Mesendoderm (in vitro differentiated cells): ENCODE measurements around the gene CCDC112. TPM values are rescaled to one million over a fixed set of nuclear protein-coding genes. Genes with fewer than 3 reads are reported as not detected.
A peak's percentile ranks its signal among the peaks of the same experiment; 100 is the strongest.

Experiments used
- DNase-seq: peaks from one replicate; pipeline ENCODE4 v3.0.0; 2013
- H2AK5ac ChIP-seq: 2 replicates; pipeline ENCODE4 v1.6.1; 2013; ENCODE audit warnings: low read length, inconsistent platforms
- H2BK120ac ChIP-seq: 2 replicates; pipeline ENCODE4 v1.6.1; 2013; ENCODE audit warnings: low read depth, mild to moderate bottlenecking, low read length, moderate library complexity, mixed read lengths
- H2BK15ac ChIP-seq: replicated peaks from 2 replicates; pipeline ENCODE4 v1.6.1; 2013; ENCODE audit warnings: low read depth, mild to moderate bottlenecking, moderate library complexity
- H2BK5ac ChIP-seq: 2 replicates; pipeline ENCODE4 v1.6.1; 2013; ENCODE audit warnings: low read length, inconsistent platforms
- H3K18ac ChIP-seq: 2 replicates; pipeline ENCODE4 v1.6.1; 2013; ENCODE audit warnings: mild to moderate bottlenecking, low read length, mixed read lengths
- H3K23ac ChIP-seq: one replicate; pipeline ENCODE4 v1.6.1; 2013; ENCODE audit warnings: low read length
- H3K27ac ChIP-seq: 2 replicates; pipeline ENCODE4 v1.5.1; 2013; ENCODE audit warnings: low read depth, mild to moderate bottlenecking, inconsistent platforms, low read length, moderate library complexity
- H3K27me3 ChIP-seq: 2 replicates; pipeline ENCODE4 v1.6.1; 2013; ENCODE audit warnings: low read length, control low read depth, mild to moderate bottlenecking, inconsistent platforms; ENCODE audit not compliant: insufficient read depth, poor library complexity
- H3K36me3 ChIP-seq: 2 replicates; pipeline ENCODE4 v1.6.1; 2013; ENCODE audit warnings: low read length, inconsistent platforms; ENCODE audit not compliant: control insufficient read depth, insufficient read depth
- H3K4ac ChIP-seq: one replicate; pipeline ENCODE4 v1.6.1; 2013; ENCODE audit warnings: low read depth, mild to moderate bottlenecking, low read length, moderate library complexity
- H3K4me1 ChIP-seq: 2 replicates; pipeline ENCODE4 v1.6.1; 2013; ENCODE audit warnings: low read depth, low read length, inconsistent platforms; ENCODE audit not compliant: control insufficient read depth
- H3K4me2 ChIP-seq: 2 replicates; pipeline ENCODE4 v1.6.1; 2013; ENCODE audit warnings: low read length
- H3K4me3 ChIP-seq: 2 replicates; pipeline ENCODE4 v1.5.1; 2013; ENCODE audit warnings: mild to moderate bottlenecking, low read length
- H3K56ac ChIP-seq: one replicate; pipeline ENCODE4 v1.6.1; 2013; ENCODE audit warnings: low read length
- H3K79me1 ChIP-seq: 2 replicates; pipeline ENCODE4 v1.6.1; 2013; ENCODE audit warnings: low read length, inconsistent platforms
- H3K79me2 ChIP-seq: 2 replicates; pipeline ENCODE4 v1.6.1; 2013; ENCODE audit warnings: mild to moderate bottlenecking, low read length; ENCODE audit not compliant: control insufficient read depth, insufficient read depth
- H3K9ac ChIP-seq: 2 replicates; pipeline ENCODE4 v1.6.1; 2013; ENCODE audit warnings: low read length, inconsistent platforms
- H4K5ac ChIP-seq: one replicate; pipeline ENCODE4 v1.6.1; 2013; ENCODE audit warnings: low read length
- H4K8ac ChIP-seq: one replicate; pipeline ENCODE4 v1.6.1; 2013; ENCODE audit warnings: low read depth, mild to moderate bottlenecking, control low read depth, low read length, moderate library complexity
- WGBS: extraction: QIAGEN DNeasy Blood & Tissue Kit; methylation state at CpG from one replicate; pipeline ENCODE4 v1.1.7; 2013; ENCODE audit warnings: low lambda C conversion rate, missing lambda C conversion rate; ENCODE audit not compliant: insufficient coverage; ENCODE audit errors: extremely low coverage; 5-methylcytosine and 5-hydroxymethylcytosine counted together
- polyA plus RNA-seq, 2 experiments: library from polyadenylated mRNA; stranded (reverse); fragments of 200-250 nt; gene quantifications; one replicate each; pipeline ENCODE4 v1.2.3, GENCODE V29; 2013

The CCDC112 gene, protein sequence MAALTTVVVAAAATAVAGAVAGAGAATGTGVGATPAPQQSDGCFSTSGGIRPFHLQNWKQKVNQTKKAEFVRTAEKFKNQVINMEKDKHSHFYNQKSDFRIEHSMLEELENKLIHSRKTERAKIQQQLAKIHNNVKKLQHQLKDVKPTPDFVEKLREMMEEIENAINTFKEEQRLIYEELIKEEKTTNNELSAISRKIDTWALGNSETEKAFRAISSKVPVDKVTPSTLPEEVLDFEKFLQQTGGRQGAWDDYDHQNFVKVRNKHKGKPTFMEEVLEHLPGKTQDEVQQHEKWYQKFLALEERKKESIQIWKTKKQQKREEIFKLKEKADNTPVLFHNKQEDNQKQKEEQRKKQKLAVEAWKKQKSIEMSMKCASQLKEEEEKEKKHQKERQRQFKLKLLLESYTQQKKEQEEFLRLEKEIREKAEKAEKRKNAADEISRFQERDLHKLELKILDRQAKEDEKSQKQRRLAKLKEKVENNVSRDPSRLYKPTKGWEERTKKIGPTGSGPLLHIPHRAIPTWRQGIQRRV
- 36.5 TPM for polyA plus RNA-seq (2013, experiment 1 of 2)
- 38.3 TPM for polyA plus RNA-seq (2013, experiment 2 of 2)

DNA sequence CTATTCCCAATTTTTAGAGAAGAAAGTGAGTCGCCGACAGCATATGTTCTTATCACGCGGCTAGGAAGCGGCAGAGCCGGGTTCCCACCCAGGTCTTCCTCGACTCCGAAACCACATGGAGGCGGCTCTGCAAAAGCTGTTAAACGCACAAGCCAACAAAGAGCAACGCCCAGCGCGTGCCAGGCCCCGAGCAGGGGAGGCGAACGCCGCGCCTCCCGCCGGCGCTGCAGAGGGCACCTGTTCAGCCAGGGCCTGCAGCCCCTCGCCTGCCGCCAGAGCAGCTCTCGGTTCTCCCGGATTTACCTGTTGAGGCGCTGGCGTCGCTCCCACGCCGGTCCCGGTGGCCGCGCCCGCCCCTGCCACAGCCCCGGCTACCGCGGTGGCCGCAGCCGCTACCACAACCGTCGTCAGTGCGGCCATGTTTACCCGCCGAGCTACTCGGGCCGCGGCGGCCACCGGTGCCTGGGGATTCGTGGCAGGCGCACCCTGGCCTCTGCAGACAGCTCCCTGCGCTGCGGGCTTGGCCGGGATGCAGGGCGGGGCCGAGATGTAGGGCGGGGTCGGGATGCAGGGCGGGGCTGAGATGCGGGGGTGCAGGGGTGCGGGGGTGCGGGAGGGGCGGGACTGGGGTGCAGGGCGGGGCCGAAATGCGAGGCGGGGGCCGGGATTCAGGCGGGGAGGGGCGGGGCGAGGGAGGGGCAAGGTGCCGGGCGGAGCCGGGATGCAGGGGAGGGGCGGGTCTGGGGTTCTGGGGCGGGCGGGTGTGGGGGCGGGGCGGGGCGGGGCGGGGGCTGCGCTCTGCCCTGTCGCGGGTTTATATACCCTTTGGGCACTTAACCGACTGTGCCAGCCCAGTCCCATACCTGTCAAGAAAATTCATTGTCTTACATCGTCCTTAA lies at the start of gene CCDC112:
Gene CCDC112 (minus strand): TSS at position 531 of the 899 bp plus-strand sequence. CDS start 111 bp downstream, at position 420.
- H4K8ac ChIP-seq = no peak within 1 kb of the TSS
- no peaks in the 10 kb centered on the region for H3K4me1 ChIP-seq
- H3K4me2 ChIP-seq = peak within 1 kb of the TSS; percentile 47
- peaks cover 2% of the 10 kb centered on the region for H3K79me1 ChIP-seq
- no peak within 1 kb of the TSS for H2AK5ac ChIP-seq
- H3K27ac ChIP-seq = no peak within 1 kb of the TSS
- no peak within 1 kb of the TSS for H3K23ac ChIP-seq
- peak within 1 kb of the TSS; percentile 91 for H3K56ac ChIP-seq
- DNase-seq = peak; percentile 83
- H4K5ac ChIP-seq = no peak within 1 kb of the TSS
- H3K4ac ChIP-seq = no peak within 1 kb of the TSS
- no peaks in the 10 kb centered on the region for H3K27me3 ChIP-seq
- H3K36me3 ChIP-seq = no peaks in the 10 kb centered on the region
- peak within 1 kb of the TSS; percentile 49 for H3K4me3 ChIP-seq
- H3K79me2 ChIP-seq = peaks cover 4% of the 10 kb centered on the region
- peak within 1 kb of the TSS; percentile 85 for H3K18ac ChIP-seq
- WGBS = no CpG with 5 or more reads among the region's 86 CpGs
- H3K9ac ChIP-seq = peak within 1 kb of the TSS; percentile 63
- H2BK120ac ChIP-seq = no peak within 1 kb of the TSS
- H2BK15ac ChIP-seq = no peak within 1 kb of the TSS
- H2BK5ac ChIP-seq = no peak within 1 kb of the TSS

DNA sequence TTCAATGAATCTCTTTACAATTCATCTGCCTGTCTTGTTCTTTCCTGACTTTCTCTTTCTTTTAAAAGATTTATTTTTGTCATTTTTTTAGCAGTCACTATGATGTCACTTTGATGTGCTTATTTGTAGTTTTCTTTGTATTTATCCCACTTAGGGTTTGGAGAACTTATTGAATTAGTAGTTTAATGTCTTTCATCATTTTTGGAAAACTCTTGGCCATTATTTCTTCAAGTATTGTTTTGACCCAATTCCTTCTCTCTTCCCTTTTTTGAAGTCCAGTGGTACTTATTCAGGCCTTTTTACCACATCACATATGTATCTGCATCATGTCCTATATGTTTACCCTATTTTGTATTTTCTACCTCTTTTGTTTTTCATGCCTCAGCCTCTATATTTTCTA lies 48.9 kb upstream of the CCDC112 start:
- Histone ChIP-seq H2BK5ac (no peak overlapping the region), H3K27ac (no peak overlapping the region), H4K8ac (no peak overlapping the region), H3K9ac (no peak overlapping the region), H2BK120ac (no peak overlapping the region), H3K4me1 (no peaks in the 10 kb centered on the region), H3K18ac (no peak overlapping the region), H3K79me1 (no peaks in the 10 kb centered on the region), H3K23ac (no peak overlapping the region), H3K36me3 (no peaks in the 10 kb centered on the region), H2BK15ac (no peak overlapping the region), H3K27me3 (no peaks in the 10 kb centered on the region), H3K79me2 (no peaks in the 10 kb centered on the region), H3K4me3 (no peak overlapping the region), H4K5ac (no peak overlapping the region), H3K4me2 (no peak overlapping the region), H3K4ac (no peak overlapping the region), H2AK5ac (no peak overlapping the region), H3K56ac (no peak overlapping the region)
- DNase-seq = no peak

GRCh38 chr5:115343855-115344254 lies 47.4 kb upstream of the CCDC112 start:
- Histone ChIP-seq H3K4me2 (no peak overlapping the region), H2BK15ac (no peak overlapping the region), H4K8ac (no peak overlapping the region), H3K23ac (no peak overlapping the region), H3K4me1 (no peaks in the 10 kb centered on the region), H2BK120ac (no peak overlapping the region), H3K18ac (no peak overlapping the region), H3K9ac (no peak overlapping the region), H2AK5ac (no peak overlapping the region), H4K5ac (no peak overlapping the region), H3K4ac (no peak overlapping the region), H2BK5ac (no peak overlapping the region), H3K4me3 (no peak overlapping the region), H3K56ac (no peak overlapping the region), H3K79me1 (no peaks in the 10 kb centered on the region), H3K79me2 (no peaks in the 10 kb centered on the region), H3K27ac (no peak overlapping the region), H3K27me3 (no peaks in the 10 kb centered on the region), H3K36me3 (no peaks in the 10 kb centered on the region)
- no peak for DNase-seq
- no CpG with 5 or more reads among the region's 1 CpG for WGBS

GRCh38 chr5:115342590-115343377 lies 46.3 kb upstream of the CCDC112 start:
- Histone ChIP-seq H3K23ac (no peak overlapping the region), H2BK5ac (no peak overlapping the region), H3K27me3 (no peaks in the 10 kb centered on the region), H3K18ac (no peak overlapping the region), H3K4ac (no peak overlapping the region), H2AK5ac (no peak overlapping the region), H3K4me2 (no peak overlapping the region), H4K8ac (no peak overlapping the region), H2BK15ac (no peak overlapping the region), H3K9ac (no peak overlapping the region), H3K27ac (no peak overlapping the region), H3K79me1 (no peaks in the 10 kb centered on the region), H3K79me2 (no peaks in the 10 kb centered on the region), H3K4me3 (no peak overlapping the region), H2BK120ac (no peak overlapping the region), H4K5ac (no peak overlapping the region), H3K36me3 (no peaks in the 10 kb centered on the region), H3K4me1 (no peaks in the 10 kb centered on the region), H3K56ac (no peak overlapping the region)
- no CpG with 5 or more reads among the region's 6 CpGs for WGBS
- DNase-seq = no peak

GRCh38 chr5:115341745-115342144 lies 45.3 kb upstream of the CCDC112 start:
- H2BK5ac ChIP-seq = no peak overlapping the region
- no peaks in the 10 kb centered on the region for H3K79me1 ChIP-seq
- no peak overlapping the region for H3K18ac ChIP-seq
- no peak overlapping the region for H3K4ac ChIP-seq
- H3K4me3 ChIP-seq = no peak overlapping the region
- WGBS = no CpG with 5 or more reads among the region's 2 CpGs
- no peak overlapping the region for H2BK15ac ChIP-seq
- no peak overlapping the region for H2AK5ac ChIP-seq
- H3K23ac ChIP-seq = no peak overlapping the region
- H2BK120ac ChIP-seq = no peak overlapping the region
- H4K5ac ChIP-seq = no peak overlapping the region
- H4K8ac ChIP-seq = no peak overlapping the region
- no peaks in the 10 kb centered on the region for H3K36me3 ChIP-seq
- H3K56ac ChIP-seq = no peak overlapping the region
- H3K27me3 ChIP-seq = no peaks in the 10 kb centered on the region
- H3K27ac ChIP-seq = no peak overlapping the region
- H3K4me2 ChIP-seq = no peak overlapping the region
- no peak overlapping the region for H3K9ac ChIP-seq
- no peak for DNase-seq
- H3K79me2 ChIP-seq = no peaks in the 10 kb centered on the region
- H3K4me1 ChIP-seq = no peaks in the 10 kb centered on the region
